Psoas muscle (tissue), 8 donors: ENCODE data around the gene GK2. TPM values are rescaled to one million over a fixed set of nuclear protein-coding genes. Genes with fewer than 3 reads are reported as not detected.

Experiments used
- ATAC-seq, 4 donors: fragments of 200-7000 bp; cut with Tn5 transposase; one replicate each; pipeline ENCODE4 v1.9.1; 2020; ENCODE audit warnings: moderate library complexity in 3 of 4, mild to moderate bottlenecking in 2 of 4
- DNase-seq, 2 donors: peaks; one replicate each; pipeline ENCODE4 v3.0.0-alpha.2; 2020
- H3K27ac ChIP-seq: fragments of 200-600 bp; one replicate; pipeline ENCODE4 v1.8.0; 2022
- H3K27me3 ChIP-seq, 3 donors: fragments of 200-600 bp in 1 of 3; one replicate each; pipeline versions ENCODE4 v1.6.1 to v1.8.0; 2013 to 2022; ENCODE audit warnings: low read length in 2 of 3, mild to moderate bottlenecking in 2 of 3, moderate library complexity in 1 of 3; ENCODE audit not compliant: insufficient read depth in 3 of 3
- H3K36me3 ChIP-seq, 2 donors: fragments of 200-600 bp in 1 of 2; one replicate each; pipeline versions ENCODE4 v1.6.1 to v1.8.0; 2013 to 2022; ENCODE audit warnings: low read depth in 1 of 2, mild to moderate bottlenecking in 1 of 2, moderate library complexity in 1 of 2; ENCODE audit not compliant: insufficient read depth in 1 of 2
- H3K4me1 ChIP-seq: fragments of 200-600 bp; one replicate; pipeline ENCODE4 v1.8.0; 2022
- H3K4me3 ChIP-seq: fragments of 200-600 bp; one replicate; pipeline ENCODE4 v1.8.0; 2022; ENCODE audit warnings: mild to moderate bottlenecking
- H3K9me3 ChIP-seq: fragments of 200-600 bp; one replicate; pipeline ENCODE4 v1.8.0; 2022
- WGBS, 3 donors: extraction: QIAGEN DNeasy Blood & Tissue Kit; methylation state at CpG; one replicate each; pipeline versions ENCODE4 v1.1.6 to v1.1.7; 2013; 5-methylcytosine and 5-hydroxymethylcytosine counted together
- intact Hi-C, 2 donors: fragments of 100-400 bp; cut with DNase I; formaldehyde crosslinking; loops; one replicate each; pipeline versions ENCODE4 v1.11.0 to v1.14.2; 2022
- long read RNA-seq, 2 donors: library from polyadenylated mRNA; unstranded; transcript quantifications; one replicate each; pipeline ENCODE4 v2.0.0, GENCODE V29; 2021
- polyA plus RNA-seq, 3 donors: library from polyadenylated mRNA; stranded (reverse); fragments of 200-250 nt; gene quantifications; one replicate each; pipeline ENCODE4 v1.2.3, GENCODE V29; 2013
- total RNA-seq, 4 donors: library from RNA; stranded (reverse); fragmentation: NEBNext Ultra II Directional in 2 of 4; extraction: Animal tissue kit (Norgen Biotek cat#: 25700) in 2 of 4; gene quantifications; one replicate each; pipeline versions ENCODE4 v1.2.1 to v1.2.4, GENCODE V29; 2021 to 2023
- TF ChIP-seq, protein P1 (sequence below): fragments of 200-600 bp; IDR thresholded peaks from one replicate; pipeline ENCODE4 v1.8.0; 2022; ENCODE audit warnings: antibody characterized with exemption
- donor health status: healthy with polysubstance abuse.
- donor health status: DM: no; HTN: no; CAD: no; lungs with moderate emphysema.
- donor health status: Bipolar disorder and iron deficiency.
- donor health status: healthy.
- donor health status: DM: yes; HTN: yes; CAD: no.
- donor health status: DM: no; HTN: no; CAD: no.
- donor health status: DM: no; HTN: no; CAD: no.
- donor health status: DM: yes; HTN: yes; CAD: no.

GK2 gene
- total RNA-seq, result not detected
- polyA plus RNA-seq, result not detected
- long read RNA-seq, donor 1, result 0 reads
- long read RNA-seq, donor 2, result 0 reads

DNA sequence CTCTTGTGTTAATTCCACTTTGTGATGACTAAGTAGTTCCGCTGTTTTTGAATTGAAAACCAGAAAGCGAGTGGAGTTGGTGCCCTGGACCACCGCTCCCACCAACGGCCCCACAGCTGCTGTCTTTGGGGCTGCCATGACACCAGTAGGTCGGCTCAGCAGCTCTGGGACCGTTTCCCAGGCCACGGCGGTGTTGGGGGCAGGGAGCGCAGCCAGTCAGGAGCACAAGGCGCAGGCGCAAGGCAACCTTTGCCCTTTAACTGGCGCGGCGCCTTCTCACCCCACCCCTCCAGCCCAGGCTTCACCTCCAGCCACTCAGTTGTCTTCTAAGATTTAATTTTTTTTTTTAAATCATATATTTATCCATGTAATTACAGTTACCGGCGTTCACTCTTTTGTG, at the start of gene GK2:
Gene GK2 (minus strand): TSS at position 166 of the 400 bp plus-strand sequence. CDS start 28 bp downstream, at position 138.
- DNase-seq (peak; percentile 10 to 18), ATAC-seq (no peak)
- no peaks in the 10 kb centered on the region for H3K4me1 ChIP-seq
- H3K36me3 ChIP-seq, result no peaks in the 10 kb centered on the region
- intact Hi-C loops, result no loop called here
- TF ChIP-seq, protein P1, sequence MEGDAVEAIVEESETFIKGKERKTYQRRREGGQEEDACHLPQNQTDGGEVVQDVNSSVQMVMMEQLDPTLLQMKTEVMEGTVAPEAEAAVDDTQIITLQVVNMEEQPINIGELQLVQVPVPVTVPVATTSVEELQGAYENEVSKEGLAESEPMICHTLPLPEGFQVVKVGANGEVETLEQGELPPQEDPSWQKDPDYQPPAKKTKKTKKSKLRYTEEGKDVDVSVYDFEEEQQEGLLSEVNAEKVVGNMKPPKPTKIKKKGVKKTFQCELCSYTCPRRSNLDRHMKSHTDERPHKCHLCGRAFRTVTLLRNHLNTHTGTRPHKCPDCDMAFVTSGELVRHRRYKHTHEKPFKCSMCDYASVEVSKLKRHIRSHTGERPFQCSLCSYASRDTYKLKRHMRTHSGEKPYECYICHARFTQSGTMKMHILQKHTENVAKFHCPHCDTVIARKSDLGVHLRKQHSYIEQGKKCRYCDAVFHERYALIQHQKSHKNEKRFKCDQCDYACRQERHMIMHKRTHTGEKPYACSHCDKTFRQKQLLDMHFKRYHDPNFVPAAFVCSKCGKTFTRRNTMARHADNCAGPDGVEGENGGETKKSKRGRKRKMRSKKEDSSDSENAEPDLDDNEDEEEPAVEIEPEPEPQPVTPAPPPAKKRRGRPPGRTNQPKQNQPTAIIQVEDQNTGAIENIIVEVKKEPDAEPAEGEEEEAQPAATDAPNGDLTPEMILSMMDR, result no peak
- H3K4me3 ChIP-seq, result no peak within 1 kb of the TSS
- H3K27me3 ChIP-seq, result no peaks in the 10 kb centered on the region
- WGBS, 3 donors, result 93 to 96% (median 94%) methylated on average over 16 of the region's 16 CpGs
- H3K27ac ChIP-seq, result no peak within 1 kb of the TSS
- no peaks in the 10 kb centered on the region for H3K9me3 ChIP-seq

DNA sequence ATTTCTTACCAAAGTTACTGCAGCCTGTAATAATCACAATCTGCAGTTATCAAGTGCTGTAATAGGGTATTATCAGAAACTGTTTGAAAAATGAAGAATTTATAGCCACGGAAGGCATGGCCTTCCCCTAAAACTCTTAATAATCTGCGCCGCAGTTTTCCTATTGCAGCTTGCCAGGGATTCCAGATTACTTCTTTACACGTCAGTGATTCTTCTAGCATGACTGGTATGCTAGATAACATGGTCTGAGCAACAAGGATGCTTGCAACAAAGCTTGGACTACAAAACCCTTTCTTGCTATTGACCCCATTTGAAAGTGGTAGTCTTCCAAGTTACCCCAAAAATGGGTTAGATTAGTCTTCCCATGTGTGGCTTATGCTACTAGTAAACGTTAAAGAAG, 47.2 kb upstream of the GK2 start:
- Histone ChIP-seq H3K4me1 (no peaks in the 10 kb centered on the region), H3K4me3 (no peak overlapping the region), H3K9me3 (no peaks in the 10 kb centered on the region), H3K27ac (no peak overlapping the region), H3K36me3 (no peaks in the 10 kb centered on the region), H3K27me3 (no peaks in the 10 kb centered on the region)
- TF ChIP-seq, protein P1, result no peak
- intact Hi-C loops, result no loop called here
- WGBS, 3 donors, result 58 to 75% (median 64%) methylated on average over 5 of the region's 5 CpGs
- ATAC-seq (no peak), DNase-seq (no peak)

DNA sequence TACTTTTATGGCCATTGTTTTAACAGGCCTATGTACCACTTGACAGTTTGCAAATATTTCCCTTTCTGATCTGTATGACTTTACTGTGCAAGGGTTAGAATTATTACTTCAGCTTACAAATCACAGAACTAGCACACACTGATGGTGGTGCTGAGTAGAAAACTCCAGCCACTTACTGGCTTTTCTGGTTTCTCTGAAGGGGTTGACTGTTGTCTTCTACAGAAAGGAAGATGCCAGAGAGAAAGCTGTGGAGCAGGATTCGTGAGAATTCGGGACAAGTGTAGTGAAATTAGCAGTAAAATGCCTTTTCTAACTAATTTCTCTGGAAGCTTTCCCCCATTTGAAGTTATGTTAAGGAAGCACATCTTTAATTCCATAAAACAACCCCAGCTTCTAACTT, 46.6 kb upstream of the GK2 start:
- Histone ChIP-seq H3K4me1 (no peaks in the 10 kb centered on the region), H3K4me3 (no peak overlapping the region), H3K36me3 (no peaks in the 10 kb centered on the region), H3K27ac (no peak overlapping the region), H3K27me3 (no peaks in the 10 kb centered on the region), H3K9me3 (no peaks in the 10 kb centered on the region)
- intact Hi-C loops, result no loop called here
- TF ChIP-seq, protein P1, result no peak
- ATAC-seq, result no peak
- DNase-seq, result no peak
- 76 to 82% (median 76%) methylated on average over 2 of the region's 2 CpGs for WGBS, 3 donors

DNA sequence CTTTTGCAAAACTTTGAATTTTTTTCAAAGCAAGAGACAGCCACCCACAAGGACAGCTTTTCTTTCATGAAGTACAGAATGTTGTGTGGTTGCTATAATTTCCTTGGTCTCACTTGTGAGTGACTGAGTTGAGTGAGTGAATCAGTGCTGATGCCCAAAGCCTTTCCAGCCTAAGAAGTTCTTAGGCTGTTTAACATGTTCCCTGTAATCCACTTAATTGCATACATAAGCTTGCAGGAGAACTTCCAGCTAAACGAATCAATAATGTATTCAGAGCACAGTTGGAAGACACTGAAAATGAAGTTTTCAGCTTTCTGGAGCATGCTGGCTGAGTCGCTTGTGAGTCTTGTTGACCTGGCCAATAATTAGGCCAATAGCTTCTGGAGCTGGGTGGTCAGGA, 42.0 kb upstream of the GK2 start:
- DNase-seq (no peak), ATAC-seq (no peak)
- no peaks in the 10 kb centered on the region for H3K4me1 ChIP-seq
- no peaks in the 10 kb centered on the region for H3K27me3 ChIP-seq
- H3K4me3 ChIP-seq, result no peak overlapping the region
- 80 to 84% (median 82%) methylated on average over 2 of the region's 2 CpGs for WGBS, 3 donors
- no peak overlapping the region for H3K27ac ChIP-seq
- no peaks in the 10 kb centered on the region for H3K9me3 ChIP-seq
- TF ChIP-seq, protein P1, result no peak
- no peaks in the 10 kb centered on the region for H3K36me3 ChIP-seq
- intact Hi-C loops, result no loop called here

DNA sequence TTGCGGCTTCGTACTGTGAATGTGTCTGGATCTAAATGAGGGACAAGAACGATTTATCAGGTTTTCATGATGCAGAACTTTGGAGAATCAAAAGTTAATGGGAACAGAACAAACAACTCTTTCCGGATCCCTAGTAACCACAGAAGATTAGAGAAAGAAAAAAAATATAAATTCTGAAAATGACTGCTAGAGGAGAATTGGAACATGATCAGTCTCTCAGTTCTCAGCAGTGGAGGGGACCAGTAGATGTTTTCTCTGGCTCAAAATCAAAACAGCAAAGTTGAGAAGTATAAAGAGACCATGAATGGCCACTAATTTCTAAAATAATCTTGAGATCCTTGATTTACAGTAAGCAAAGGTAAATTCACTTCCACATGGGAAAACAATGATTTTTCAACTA, 38.1 kb upstream of the GK2 start:
- Histone ChIP-seq H3K4me1 (no peaks in the 10 kb centered on the region), H3K4me3 (no peak overlapping the region), H3K9me3 (no peaks in the 10 kb centered on the region), H3K27ac (no peak overlapping the region), H3K36me3 (no peaks in the 10 kb centered on the region), H3K27me3 (no peaks in the 10 kb centered on the region)
- no peak for ATAC-seq
- TF ChIP-seq, protein P1, result no peak
- no peak for DNase-seq
- 68 to 78% (median 72%) methylated on average over 4 of the region's 4 CpGs for WGBS, 3 donors
- intact Hi-C loops, result no loop called here
